Measurements from ENCODE around the gene PPIE. TPM values are rescaled to one million over a fixed set of nuclear protein-coding genes. Genes with fewer than 3 reads are reported as not detected.
"Not testable (repeated sequence)": the region's sequence is repeated elsewhere in the genome, so short reads cannot be mapped to it uniquely, and the experiment has no call there.

The PPIE gene
- total RNA-seq, 1 experiment from 2014 or later = 36.3 TPM

DNA sequence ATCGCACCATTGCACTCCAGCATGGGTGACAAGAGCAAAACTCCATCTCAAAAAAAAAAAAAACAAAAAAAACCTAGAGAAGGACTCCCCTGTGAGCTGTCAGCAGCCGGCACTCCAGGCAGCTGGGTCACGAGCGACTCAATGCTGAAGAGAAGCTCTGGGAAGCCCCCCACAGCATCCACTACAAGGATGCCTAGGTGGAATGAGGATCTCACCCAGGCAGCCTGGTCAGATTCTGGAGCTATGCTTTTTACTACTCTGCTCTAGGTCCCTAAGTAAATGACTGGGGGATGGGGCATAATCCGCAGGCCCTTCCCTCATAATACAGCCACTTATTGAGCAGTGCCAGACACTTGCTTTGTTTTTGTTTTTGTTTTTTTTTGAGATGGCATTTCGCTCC is 43.4 kb downstream of the PPIE start:
- H3K9me3 Mint-ChIP-seq = no peaks in the 10 kb centered on the region
- Histone ChIP-seq H3K14ac (ENCODE audit: insufficient read depth, low read length) (no peak overlapping the region), H3K4me1 (ENCODE audit: insufficient read depth, low read length) (no peaks in the 10 kb centered on the region), H3K23ac (ENCODE audit: insufficient read length, low read depth, low read length) (no peak overlapping the region), H3K4ac (ENCODE audit: low read depth, low read length) (no peak overlapping the region), H4K91ac (ENCODE audit: insufficient read length, low read depth, low read length) (no peak overlapping the region), H4K8ac (replicated peaks; ENCODE audit: insufficient read length, low read depth, low read length) (no peak overlapping the region), H4K20me1 (ENCODE audit: control insufficient read depth, insufficient read depth, insufficient read length) (no peaks in the 10 kb centered on the region), H3T11ph (ENCODE audit: low read length) (no peak overlapping the region), H3K23me2 (ENCODE audit: insufficient read length, low read depth, low read length, poor library complexity, severe bottlenecking) (no peaks in the 10 kb centered on the region), H3K79me1 (ENCODE audit: insufficient read depth, low read depth, low read length, poor library complexity, severe bottlenecking) (no peaks in the 10 kb centered on the region), H3K18ac (ENCODE audit: insufficient read length, low read depth, low read length) (no peak overlapping the region), H2BK120ac (ENCODE audit: low read depth, low read length, poor library complexity, severe bottlenecking) (no peak overlapping the region), H3K4me2 (ENCODE audit: insufficient read depth, insufficient read length, low read length) (no peak overlapping the region), H3K9ac (ENCODE audit: extremely low read depth, insufficient read length, low read length) (no peak overlapping the region), H2BK12ac (ENCODE audit: insufficient read length, low read depth, low read length) (no peak overlapping the region), H2AFZ (ENCODE audit: low read length) (no peak overlapping the region), H2BK15ac (ENCODE audit: low read depth, low read length) (no peak overlapping the region), H2AK5ac (ENCODE audit: insufficient read length, low read length) (no peak overlapping the region), H3K79me2 (ENCODE audit: insufficient read depth, low read length) (no peaks in the 10 kb centered on the region), H3K27ac (ENCODE audit: insufficient read length, low read depth, low read length) (no peak overlapping the region), H2BK5ac (ENCODE audit: insufficient read length, low read length) (no peak overlapping the region), H3K9me3 (ENCODE audit: control insufficient read depth, low read depth, low read length) (no peaks in the 10 kb centered on the region), H4K5ac (ENCODE audit: insufficient read length, low read depth, low read length) (no peak overlapping the region), H3K56ac (ENCODE audit: insufficient read length, low read depth, low read length) (no peak overlapping the region), H2BK20ac (ENCODE audit: low read depth, low read length, poor library complexity, severe bottlenecking) (no peak overlapping the region), H3K27me3 (ENCODE audit: insufficient read depth, low read length) (peaks cover 8% of the 10 kb centered on the region; the same call in 1 of the 2 replicates)
- peaks cover 81% of the 10 kb centered on the region for H3K27me3 Mint-ChIP-seq (ENCODE audit: low read depth)
- H3K4me3 Mint-ChIP-seq = no peak overlapping the region
- H3K27ac Mint-ChIP-seq = no peak overlapping the region
- DNase-seq = no peak
- no CpG with 5 or more reads among the region's 6 CpGs for WGBS (ENCODE audit: extremely low coverage, insufficient read length, low lambda C conversion rate)
- TF ChIP-seq, protein P1, sequence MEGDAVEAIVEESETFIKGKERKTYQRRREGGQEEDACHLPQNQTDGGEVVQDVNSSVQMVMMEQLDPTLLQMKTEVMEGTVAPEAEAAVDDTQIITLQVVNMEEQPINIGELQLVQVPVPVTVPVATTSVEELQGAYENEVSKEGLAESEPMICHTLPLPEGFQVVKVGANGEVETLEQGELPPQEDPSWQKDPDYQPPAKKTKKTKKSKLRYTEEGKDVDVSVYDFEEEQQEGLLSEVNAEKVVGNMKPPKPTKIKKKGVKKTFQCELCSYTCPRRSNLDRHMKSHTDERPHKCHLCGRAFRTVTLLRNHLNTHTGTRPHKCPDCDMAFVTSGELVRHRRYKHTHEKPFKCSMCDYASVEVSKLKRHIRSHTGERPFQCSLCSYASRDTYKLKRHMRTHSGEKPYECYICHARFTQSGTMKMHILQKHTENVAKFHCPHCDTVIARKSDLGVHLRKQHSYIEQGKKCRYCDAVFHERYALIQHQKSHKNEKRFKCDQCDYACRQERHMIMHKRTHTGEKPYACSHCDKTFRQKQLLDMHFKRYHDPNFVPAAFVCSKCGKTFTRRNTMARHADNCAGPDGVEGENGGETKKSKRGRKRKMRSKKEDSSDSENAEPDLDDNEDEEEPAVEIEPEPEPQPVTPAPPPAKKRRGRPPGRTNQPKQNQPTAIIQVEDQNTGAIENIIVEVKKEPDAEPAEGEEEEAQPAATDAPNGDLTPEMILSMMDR (conservative IDR thresholded peaks at IDR 0.05) = no peak
- peaks cover 0 to 4% of the 10 kb centered on the region in 2 experiments; a peak in 2 of 4 replicates for H3K4me1 Mint-ChIP-seq
- no peaks in the 10 kb centered on the region for H3K36me3 Mint-ChIP-seq (ENCODE audit: insufficient read depth in 1 of 3, low read depth in 3 of 3)

DNA sequence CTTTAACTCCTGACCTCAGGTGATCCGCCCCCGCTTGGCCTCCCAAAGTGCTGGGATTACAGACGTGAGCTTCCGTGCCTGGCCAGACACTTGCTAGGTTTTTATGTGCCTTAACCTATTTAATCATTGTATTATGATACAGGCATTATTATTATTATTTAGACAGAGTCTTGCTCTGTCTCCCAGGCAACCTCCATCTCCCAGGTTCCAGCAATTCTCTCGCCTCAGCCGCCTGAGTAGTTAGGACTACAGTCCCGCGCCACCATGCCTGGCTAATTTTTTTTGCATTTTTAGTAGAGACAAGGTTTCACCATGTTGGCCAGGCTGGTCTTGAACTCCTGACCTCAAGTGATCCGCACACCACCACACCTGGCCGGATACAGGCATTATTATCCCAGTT is 44.0 kb downstream of the PPIE start:
- H3K18ac ChIP-seq (ENCODE audit: insufficient read length, low read depth, low read length); H3K4me1 Mint-ChIP-seq; H3K4me3 Mint-ChIP-seq; H2BK20ac ChIP-seq (ENCODE audit: low read depth, low read length, poor library complexity, severe bottlenecking); H3K36me3 Mint-ChIP-seq (ENCODE audit: insufficient read depth in 1 of 3, low read depth in 3 of 3); H2AK5ac ChIP-seq (ENCODE audit: insufficient read length, low read length); H3K23me2 ChIP-seq (ENCODE audit: insufficient read length, low read depth, low read length, poor library complexity, severe bottlenecking); H3K79me1 ChIP-seq (ENCODE audit: insufficient read depth, low read depth, low read length, poor library complexity, severe bottlenecking); H2AFZ ChIP-seq (ENCODE audit: low read length); H3T11ph ChIP-seq (ENCODE audit: low read length); DNase-seq; H3K79me2 ChIP-seq (ENCODE audit: insufficient read depth, low read length); H2BK5ac ChIP-seq (ENCODE audit: insufficient read length, low read length); H2BK15ac ChIP-seq (ENCODE audit: low read depth, low read length); H4K5ac ChIP-seq (ENCODE audit: insufficient read length, low read depth, low read length); H3K9me3 ChIP-seq (ENCODE audit: control insufficient read depth, low read depth, low read length); H2BK120ac ChIP-seq (ENCODE audit: low read depth, low read length, poor library complexity, severe bottlenecking); H3K56ac ChIP-seq (ENCODE audit: insufficient read length, low read depth, low read length); H4K20me1 ChIP-seq (ENCODE audit: control insufficient read depth, insufficient read depth, insufficient read length); H2BK12ac ChIP-seq (ENCODE audit: insufficient read length, low read depth, low read length); H3K23ac ChIP-seq (ENCODE audit: insufficient read length, low read depth, low read length); H3K14ac ChIP-seq (ENCODE audit: insufficient read depth, low read length); H3K27ac Mint-ChIP-seq; H3K9ac ChIP-seq (ENCODE audit: extremely low read depth, insufficient read length, low read length); H3K4ac ChIP-seq (ENCODE audit: low read depth, low read length); H3K4me1 ChIP-seq (ENCODE audit: insufficient read depth, low read length); H4K91ac ChIP-seq (ENCODE audit: insufficient read length, low read depth, low read length); H4K8ac ChIP-seq (replicated peaks; ENCODE audit: insufficient read length, low read depth, low read length); H3K27ac ChIP-seq (ENCODE audit: insufficient read length, low read depth, low read length); H3K9me3 Mint-ChIP-seq; H3K4me2 ChIP-seq (ENCODE audit: insufficient read depth, insufficient read length, low read length): not testable (repeated sequence)
- no CpG with 5 or more reads among the region's 10 CpGs for WGBS (ENCODE audit: extremely low coverage, insufficient read length, low lambda C conversion rate)
- H3K27me3 ChIP-seq (ENCODE audit: insufficient read depth, low read length) = peaks cover 14% of the 10 kb centered on the region; the same call in 1 of the 2 replicates
- H3K27me3 Mint-ChIP-seq (ENCODE audit: low read depth) = peaks cover 83% of the 10 kb centered on the region
